T-helper 22 cell (primary cell): Measurements from ENCODE around the gene CERS2.

ENCODE experiments used
- DNase-seq: peaks from one replicate; pipeline ENCODE4 v3.0.0-alpha.2; 2020; ENCODE audit warnings: low read depth

CERS2 gene

GRCh38 chr1:150974580-150975478 lies at the start of gene CERS2:
Gene CERS2, minus strand, starts transcription at chr1:150974835. Its CDS starts 5,745 bp downstream, at chr1:150969090.
- DNase-seq = peak; percentile 71

GRCh38 chr1:151013518-151013917 lies 38.9 kb upstream of the CERS2 start:
- DNase-seq = no peak

GRCh38 chr1:151012684-151013471 lies 38.2 kb upstream of the CERS2 start:
- DNase-seq = no peak

GRCh38 chr1:151011154-151011850 lies 36.7 kb upstream of the CERS2 start:
- no peak for DNase-seq

- no peak for DNase-seq
Observed at GRCh38 chr1:151010346-151010726, 35.7 kb upstream of the CERS2 start.

GRCh38 chr1:151009674-151010345 lies 35.2 kb upstream of the CERS2 start:
- DNase-seq = no peak

- no peak for DNase-seq
Observed at GRCh38 chr1:151009206-151009587, 34.6 kb upstream of the CERS2 start.

- peak; percentile 96 for DNase-seq
Observed at GRCh38 chr1:151008244-151009205, 33.9 kb upstream of the CERS2 start, which contains the start of gene PRUNE1. Gene PRUNE1, plus strand, starts transcription at chr1:151008449. Its CDS starts 184 bp downstream, at chr1:151008633.

GRCh38 chr1:151007853-151008243 lies 33.2 kb upstream of the CERS2 start:
- no peak for DNase-seq

- DNase-seq = no peak
Observed at GRCh38 chr1:151006327-151007052, 31.9 kb upstream of the CERS2 start, which contains the start of gene MINDY1. Gene MINDY1, minus strand, starts transcription at chr1:151006902. Its CDS starts 4,285 bp downstream, at chr1:151002617.

- no peak for DNase-seq
Observed at GRCh38 chr1:151005729-151006319, 31.2 kb upstream of the CERS2 start.

- DNase-seq = no peak
Observed at GRCh38 chr1:151003180-151003579, 28.5 kb upstream of the CERS2 start.

GRCh38 chr1:151002611-151003010 lies 28.0 kb upstream of the CERS2 start:
- DNase-seq = no peak

GRCh38 chr1:151002051-151002450 lies 27.4 kb upstream of the CERS2 start:
- DNase-seq = no peak

GRCh38 chr1:151001602-151002001 lies 27.0 kb upstream of the CERS2 start:
- no peak for DNase-seq

- no peak for DNase-seq
Observed at GRCh38 chr1:151000408-151000807, 25.8 kb upstream of the CERS2 start.

- no peak for DNase-seq
Observed at GRCh38 chr1:150999926-151000325, 25.3 kb upstream of the CERS2 start.

- no peak for DNase-seq
Observed at GRCh38 chr1:150999051-150999674, 24.5 kb upstream of the CERS2 start.

- DNase-seq = no peak
Observed at GRCh38 chr1:150997949-150998348, 23.3 kb upstream of the CERS2 start.
